Gastroesophageal sphincter (tissue), 4 donors: ENCODE data around the gene FBXO11. TPM values are rescaled to one million over a fixed set of nuclear protein-coding genes. Genes with fewer than 3 reads are reported as not detected.

Source experiments
- ATAC-seq: fragments of 150-250 bp; one replicate; pipeline ENCODE4 v1.9.1; 2016; ENCODE audit warnings: mild to moderate bottlenecking, moderate library complexity
- H3K27ac ChIP-seq, 4 donors: fragments of 200-600 bp; sonication (generic) in 3 of 4; 1 replicate in 3 of 4; 2 replicates in 1 of 4; pipeline ENCODE4 v1.5.1; 2016 to 2019
- H3K27me3 ChIP-seq: fragments of 200-600 bp; sonication (generic); one replicate; pipeline ENCODE4 v1.5.1; 2019
- H3K36me3 ChIP-seq, 2 donors: fragments of 200-600 bp; sonication (generic); one replicate each; pipeline ENCODE4 v1.5.1; 2019; ENCODE audit warnings: control low read depth in 1 of 2
- H3K4me1 ChIP-seq, 3 donors: fragments of 200-600 bp; sonication (generic); 1 replicate in 2 of 3; 2 replicates in 1 of 3; pipeline ENCODE4 v1.5.1; 2016 to 2019; ENCODE audit warnings: control low read depth in 2 of 3
- H3K4me3 ChIP-seq, 2 donors: fragments of 200-600 bp; sonication (generic); one replicate each; pipeline ENCODE4 v1.5.1; 2019; ENCODE audit warnings: mild to moderate bottlenecking in 1 of 2, moderate library complexity in 1 of 2
- H3K9me3 ChIP-seq, 3 donors: fragments of 200-600 bp; sonication (generic); one replicate each; pipeline ENCODE4 v1.5.1; 2017 to 2019; ENCODE audit warnings: control low read depth in 2 of 3
- CTCF ChIP-seq, 4 experiments: fragments of 200-600 bp in 2 of 4; fragments of 450-650 bp in 2 of 4; sonication (generic) in 1 of 4; IDR thresholded peaks; one replicate each; pipeline ENCODE4 v1.5.1; 2017 to 2019; ENCODE audit warnings: antibody characterized with exemption in 4 of 4, mild to moderate bottlenecking in 2 of 4, moderate library complexity in 2 of 4
- EP300 ChIP-seq: sonication (generic); formaldehyde crosslinking; IDR thresholded peaks from one replicate; pipeline ENCODE4 v1.6.1; 2017; ENCODE audit warnings: antibody characterized with exemption, mild to moderate bottlenecking
- POLR2A ChIP-seq, 2 donors: fragments of 450-650 bp; IDR thresholded peaks; one replicate each; pipeline ENCODE4 v1.6.1; 2017; ENCODE audit warnings: antibody characterized with exemption in 2 of 2, mild to moderate bottlenecking in 2 of 2, moderate library complexity in 1 of 2
- POLR2AphosphoS5 ChIP-seq: sonication (generic); formaldehyde crosslinking; IDR thresholded peaks from one replicate; pipeline ENCODE4 v1.6.1; 2017; ENCODE audit warnings: antibody characterized with exemption
- WGBS, 2 donors: methylation state at CpG; one replicate each; pipeline ENCODE4 v1.1.5; 2018; ENCODE audit warnings: low coverage in 1 of 2; 5-methylcytosine and 5-hydroxymethylcytosine counted together
- total RNA-seq, 4 donors: library from RNA; depleted of rRNA; stranded (reverse); fragments of >200 nt; gene quantifications; one replicate each; pipeline ENCODE4 v1.1.0, GENCODE V29; 2016

Gene FBXO11
- total RNA-seq, 4 donors from 2014 or later, result 39.7 to 59.5 (median 50.8) TPM

GRCh38 chr2:47891369-47892337, 14.6 kb downstream of the FBXO11 start:
- Histone ChIP-seq H3K4me1 (peaks cover 18 to 86% (median 23%) of the 10 kb centered on the region in 3 donors), H3K27me3 (no peaks in the 10 kb centered on the region), H3K36me3 (no peaks in the 10 kb centered on the region), H3K27ac (no peak overlapping the region), H3K9me3 (no peaks in the 10 kb centered on the region), H3K4me3 (no peak overlapping the region)
- ATAC-seq, result no peak
- TF ChIP-seq POLR2AphosphoS5, result no peak
- no peak for TF ChIP-seq EP300
- TF ChIP-seq CTCF (IDR thresholded peaks at IDR 0.05), result no peak
- no peak for TF ChIP-seq POLR2A (IDR thresholded peaks at IDR 0.05)
- 68 to 75% methylated on average over 2 of the region's 2 CpGs for WGBS, 2 donors

GRCh38 chr2:47890711-47891368, 15.5 kb downstream of the FBXO11 start:
- H3K4me1 ChIP-seq, result peaks cover 14 to 78% (median 23%) of the 10 kb centered on the region in 3 donors
- no peaks in the 10 kb centered on the region for H3K9me3 ChIP-seq
- 95 to 97% methylated on average over 5 to 10 of the region's 10 CpGs for WGBS, 2 donors
- H3K27ac ChIP-seq, result no peak overlapping the region
- no peaks in the 10 kb centered on the region for H3K36me3 ChIP-seq
- no peak for TF ChIP-seq EP300
- TF ChIP-seq POLR2AphosphoS5, result no peak
- no peak for TF ChIP-seq POLR2A (IDR thresholded peaks at IDR 0.05)
- TF ChIP-seq CTCF (IDR thresholded peaks at IDR 0.05), result no peak
- ATAC-seq, result no peak
- H3K4me3 ChIP-seq, result no peak overlapping the region
- H3K27me3 ChIP-seq, result no peaks in the 10 kb centered on the region

- Histone ChIP-seq H3K27me3 (no peaks in the 10 kb centered on the region), H3K27ac (no peak overlapping the region), H3K4me3 (no peak overlapping the region), H3K36me3 (no peaks in the 10 kb centered on the region), H3K9me3 (no peaks in the 10 kb centered on the region), H3K4me1 (peaks cover 14 to 68% (median 17%) of the 10 kb centered on the region in 3 donors)
- 51% methylated on average over 2 of the region's 2 CpGs for WGBS, 2 donors
- TF ChIP-seq CTCF (IDR thresholded peaks at IDR 0.05), result no peak
- TF ChIP-seq POLR2A (IDR thresholded peaks at IDR 0.05), result no peak
- no peak for TF ChIP-seq EP300
- TF ChIP-seq POLR2AphosphoS5, result no peak
- no peak for ATAC-seq
Measured at GRCh38 chr2:47888581-47889280, 17.6 kb downstream of the FBXO11 start.

- 100% methylated on average over 1 of the region's 1 CpG for WGBS, 2 donors
- Histone ChIP-seq H3K27ac (no peak overlapping the region), H3K4me3 (no peak overlapping the region), H3K36me3 (peaks cover 0 to 7% of the 10 kb centered on the region in 2 donors), H3K27me3 (no peaks in the 10 kb centered on the region), H3K9me3 (no peaks in the 10 kb centered on the region), H3K4me1 (peaks cover 0 to 41% (median 4%) of the 10 kb centered on the region in 3 donors)
- TF ChIP-seq POLR2AphosphoS5, result no peak
- no peak for TF ChIP-seq CTCF (IDR thresholded peaks at IDR 0.05)
- TF ChIP-seq POLR2A (IDR thresholded peaks at IDR 0.05), result no peak
- no peak for TF ChIP-seq EP300
- no peak for ATAC-seq
Measured at GRCh38 chr2:47876912-47877311, 29.4 kb downstream of the FBXO11 start.
